GM12801 (cell line): ENCODE results near the gene NT5C2.

Experiments used
- CTCF ChIP-seq: IDR thresholded peaks from one replicate; pipeline ENCODE4 v1.5.1; 2011; ENCODE audit warnings: control low read depth; ENCODE audit not compliant: insufficient read length; ENCODE audit errors: extremely low read depth

Gene NT5C2

GRCh38 chr10:103123282-103124024, 69.6 kb downstream of the NT5C2 start:
- TF ChIP-seq CTCF, result no peak

GRCh38 chr10:103120977-103121735, 71.9 kb downstream of the NT5C2 start:
- TF ChIP-seq CTCF, result no peak

GRCh38 chr10:103120546-103120945, 72.5 kb downstream of the NT5C2 start:
- TF ChIP-seq CTCF, result no peak

- TF ChIP-seq CTCF, result no peak
Measured at GRCh38 chr10:103117247-103117646, 75.8 kb downstream of the NT5C2 start.

- no peak for TF ChIP-seq CTCF
Measured at GRCh38 chr10:103114876-103115275, 78.2 kb downstream of the NT5C2 start.

GRCh38 chr10:103111918-103112877, 80.9 kb downstream of the NT5C2 start:
- no peak for TF ChIP-seq CTCF
